HFFc6 (cell line): ENCODE results near the gene NDUFB5. TPM values are rescaled to one million over a fixed set of nuclear protein-coding genes. Genes with fewer than 3 reads are reported as not detected.
A peak's percentile ranks its signal among the peaks of the same experiment; 100 is the strongest.

Experiments used
- DNase-seq: peaks from one replicate; pipeline ENCODE4 v3.0.0-alpha.2; 2018
- H3K27ac Mint-ChIP-seq: 2 replicates; pipeline ENCODE4 v1.8.0; 2020; ENCODE audit warnings: mild to moderate bottlenecking, mixed read lengths
- H3K27me3 Mint-ChIP-seq: 2 replicates; pipeline ENCODE4 v1.8.0; 2021; ENCODE audit warnings: mild to moderate bottlenecking, moderate library complexity, mixed read lengths; ENCODE audit not compliant: insufficient read depth
- H3K36me3 Mint-ChIP-seq: 2 replicates; pipeline ENCODE4 v1.8.0; 2021; ENCODE audit warnings: low read depth, mixed read lengths
- H3K4me1 Mint-ChIP-seq: 2 replicates; pipeline ENCODE4 v1.8.0; 2020; ENCODE audit warnings: low read depth, mixed read lengths
- H3K4me3 Mint-ChIP-seq: 2 replicates; pipeline ENCODE4 v1.8.0; 2020; ENCODE audit warnings: mild to moderate bottlenecking, moderate library complexity, mixed read lengths
- H3K9me3 Mint-ChIP-seq: 2 replicates; pipeline ENCODE4 v1.8.0; 2020; ENCODE audit warnings: mild to moderate bottlenecking, mixed read lengths
- long read RNA-seq: library from polyadenylated mRNA; unstranded; transcript quantifications from one replicate; pipeline ENCODE4 v2.0.0, GENCODE V29; 2019
- total RNA-seq, 6 experiments: library from RNA; stranded (reverse); fragmentation: NEBNext Ultra II Directional; extraction: Animal tissue kit (Norgen Biotek cat#: 25700); gene quantifications; 2 replicates in 1 of 6; 3 replicates in 5 of 6; pipeline ENCODE4 v1.2.3, GENCODE V29; 2021
- TF ChIP-seq, protein P1 (sequence below): fragments of 200-600 bp; sonication (generic); IDR thresholded peaks from 2 replicates; pipeline ENCODE4 v1.5.0; 2021; ENCODE audit warnings: antibody characterized with exemption, mild to moderate bottlenecking

NDUFB5 gene
- total RNA-seq = 100 to 1,000 TPM in 4 of 6 experiments, 10 to 100 TPM in 2; 91.3 to 114 (median 102) TPM
- long read RNA-seq, full-length matches to known transcripts = 86 of 98 reads
- long read RNA-seq, partial matches to known transcripts = 3 of 98 reads
- long read RNA-seq, other reads (novel, unspliced or antisense) = 9 of 98 reads

DNA sequence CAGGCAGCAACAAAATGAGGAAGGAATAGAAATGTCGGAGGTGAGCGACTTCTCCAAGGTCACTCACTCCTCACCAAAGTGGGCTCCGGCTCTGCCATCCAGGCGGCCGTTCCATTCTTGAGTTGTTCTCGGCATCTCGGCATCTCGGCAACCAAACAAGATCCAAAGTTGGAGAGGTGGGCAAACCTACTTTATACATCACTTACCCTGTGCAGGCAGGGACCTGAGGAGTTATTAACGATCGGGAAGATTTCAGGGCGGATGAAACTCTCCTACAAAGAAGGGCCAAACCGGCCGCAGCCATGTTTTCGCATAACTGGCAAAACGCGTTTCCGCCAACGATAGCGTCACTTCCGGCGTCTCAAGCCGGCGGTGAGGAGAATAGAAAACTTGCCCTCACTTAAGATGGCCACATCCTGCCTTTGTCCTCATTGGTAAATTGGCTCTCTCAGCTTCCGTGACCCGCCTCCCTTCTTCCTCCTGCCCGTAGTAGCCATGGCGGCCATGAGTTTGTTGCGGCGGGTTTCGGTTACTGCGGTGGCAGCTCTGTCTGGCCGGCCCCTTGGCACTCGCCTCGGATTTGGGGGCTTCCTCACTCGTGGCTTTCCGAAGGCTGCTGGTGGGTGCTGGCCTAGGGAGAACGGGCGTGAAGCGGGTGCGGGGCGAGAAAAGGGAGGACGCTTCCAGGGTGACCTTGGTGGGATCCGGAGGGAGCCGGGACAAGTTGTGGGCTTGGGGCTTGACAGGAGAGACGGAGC, at the start of gene NDUFB5, which contains the start of gene MRPL47:
Gene NDUFB5 (plus strand): TSS at position 474 of the 758 bp plus-strand sequence. CDS start 22 bp downstream, at position 496.
Gene MRPL47 (minus strand): TSS at position 318 of the 758 bp plus-strand sequence. CDS start 14 bp downstream, at position 304.
- H3K9me3 Mint-ChIP-seq = no peaks in the 10 kb centered on the region
- DNase-seq = peak; percentile 95
- TF ChIP-seq, protein P1, sequence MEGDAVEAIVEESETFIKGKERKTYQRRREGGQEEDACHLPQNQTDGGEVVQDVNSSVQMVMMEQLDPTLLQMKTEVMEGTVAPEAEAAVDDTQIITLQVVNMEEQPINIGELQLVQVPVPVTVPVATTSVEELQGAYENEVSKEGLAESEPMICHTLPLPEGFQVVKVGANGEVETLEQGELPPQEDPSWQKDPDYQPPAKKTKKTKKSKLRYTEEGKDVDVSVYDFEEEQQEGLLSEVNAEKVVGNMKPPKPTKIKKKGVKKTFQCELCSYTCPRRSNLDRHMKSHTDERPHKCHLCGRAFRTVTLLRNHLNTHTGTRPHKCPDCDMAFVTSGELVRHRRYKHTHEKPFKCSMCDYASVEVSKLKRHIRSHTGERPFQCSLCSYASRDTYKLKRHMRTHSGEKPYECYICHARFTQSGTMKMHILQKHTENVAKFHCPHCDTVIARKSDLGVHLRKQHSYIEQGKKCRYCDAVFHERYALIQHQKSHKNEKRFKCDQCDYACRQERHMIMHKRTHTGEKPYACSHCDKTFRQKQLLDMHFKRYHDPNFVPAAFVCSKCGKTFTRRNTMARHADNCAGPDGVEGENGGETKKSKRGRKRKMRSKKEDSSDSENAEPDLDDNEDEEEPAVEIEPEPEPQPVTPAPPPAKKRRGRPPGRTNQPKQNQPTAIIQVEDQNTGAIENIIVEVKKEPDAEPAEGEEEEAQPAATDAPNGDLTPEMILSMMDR = no peak
- peaks cover 29% of the 10 kb centered on the region for H3K36me3 Mint-ChIP-seq
- H3K27ac Mint-ChIP-seq = peak within 1 kb of the TSS; percentile 98
- H3K4me3 Mint-ChIP-seq = peak within 1 kb of the TSS; percentile 98
- peaks cover 6% of the 10 kb centered on the region; the same call in 1 of the 2 replicates for H3K27me3 Mint-ChIP-seq
- H3K4me1 Mint-ChIP-seq = peaks cover 45% of the 10 kb centered on the region

DNA sequence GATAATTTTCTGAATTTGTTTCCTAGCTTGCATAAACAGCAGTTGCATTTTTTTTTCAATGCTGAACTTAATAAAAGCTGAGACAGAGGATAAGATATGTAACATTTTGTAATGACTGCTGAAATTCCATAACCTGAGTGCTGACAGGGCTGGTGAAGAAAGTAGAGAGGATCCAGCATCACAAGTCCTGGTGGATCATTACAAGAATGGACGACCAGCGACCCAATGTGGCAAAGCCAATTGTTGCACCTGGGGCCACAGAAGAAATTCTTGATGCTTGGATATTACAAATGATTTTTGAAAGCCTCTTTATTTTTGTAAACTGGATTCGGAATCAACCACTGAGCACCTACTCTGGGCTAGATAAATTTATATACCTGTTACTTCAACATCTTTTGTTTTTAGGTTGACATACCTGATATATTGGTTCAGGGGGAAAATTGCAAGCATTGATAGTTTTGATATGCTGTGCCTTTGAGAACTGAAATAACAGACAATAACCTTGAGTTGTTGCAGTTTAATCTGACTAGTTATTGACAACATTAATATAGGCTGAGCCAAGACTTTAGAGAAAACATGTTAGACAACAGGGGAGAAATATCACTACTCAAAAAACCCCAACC, 45.7 kb upstream of the NDUFB5 start:
- Mint-ChIP-seq H3K9me3 (no peaks in the 10 kb centered on the region), H3K4me1 (peaks cover 10% of the 10 kb centered on the region; the same call in 1 of the 2 replicates)
- peak; percentile 69 for DNase-seq

DNA sequence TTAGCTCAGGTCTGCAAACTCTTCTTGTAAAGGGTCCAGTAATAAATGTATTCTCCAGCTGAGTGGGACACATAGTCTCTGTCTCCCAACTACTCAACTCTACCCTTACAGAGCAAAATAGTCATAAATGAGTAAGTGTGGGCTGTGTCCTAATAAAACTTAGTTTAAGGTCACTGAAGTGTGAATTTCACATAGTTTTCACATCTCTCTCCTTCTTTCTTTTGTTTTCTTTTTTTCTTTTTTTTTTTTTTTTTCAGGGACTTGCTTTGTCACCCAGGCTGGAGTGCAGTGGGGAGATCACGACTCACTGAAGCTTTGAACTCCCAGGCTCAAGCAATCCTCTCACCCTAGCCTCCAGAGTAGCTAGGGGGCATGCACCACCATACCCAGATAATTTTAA, 43.8 kb upstream of the NDUFB5 start:
- no peak for DNase-seq
- Mint-ChIP-seq H3K9me3 (no peaks in the 10 kb centered on the region), H3K27ac (no peak overlapping the region), H3K36me3 (no peaks in the 10 kb centered on the region), H3K27me3 (no peaks in the 10 kb centered on the region), H3K4me1 (peaks cover 22% of the 10 kb centered on the region), H3K4me3 (no peak overlapping the region)
- TF ChIP-seq, protein P1 = no peak

More for the DNA sequence above, 45.7 kb upstream of the NDUFB5 start:
- H3K27me3 Mint-ChIP-seq = no peaks in the 10 kb centered on the region
- no peak overlapping the region for H3K4me3 Mint-ChIP-seq
- H3K36me3 Mint-ChIP-seq = no peaks in the 10 kb centered on the region
- H3K27ac Mint-ChIP-seq = no peak overlapping the region
- TF ChIP-seq, protein P1 = peak; percentile 86

DNA sequence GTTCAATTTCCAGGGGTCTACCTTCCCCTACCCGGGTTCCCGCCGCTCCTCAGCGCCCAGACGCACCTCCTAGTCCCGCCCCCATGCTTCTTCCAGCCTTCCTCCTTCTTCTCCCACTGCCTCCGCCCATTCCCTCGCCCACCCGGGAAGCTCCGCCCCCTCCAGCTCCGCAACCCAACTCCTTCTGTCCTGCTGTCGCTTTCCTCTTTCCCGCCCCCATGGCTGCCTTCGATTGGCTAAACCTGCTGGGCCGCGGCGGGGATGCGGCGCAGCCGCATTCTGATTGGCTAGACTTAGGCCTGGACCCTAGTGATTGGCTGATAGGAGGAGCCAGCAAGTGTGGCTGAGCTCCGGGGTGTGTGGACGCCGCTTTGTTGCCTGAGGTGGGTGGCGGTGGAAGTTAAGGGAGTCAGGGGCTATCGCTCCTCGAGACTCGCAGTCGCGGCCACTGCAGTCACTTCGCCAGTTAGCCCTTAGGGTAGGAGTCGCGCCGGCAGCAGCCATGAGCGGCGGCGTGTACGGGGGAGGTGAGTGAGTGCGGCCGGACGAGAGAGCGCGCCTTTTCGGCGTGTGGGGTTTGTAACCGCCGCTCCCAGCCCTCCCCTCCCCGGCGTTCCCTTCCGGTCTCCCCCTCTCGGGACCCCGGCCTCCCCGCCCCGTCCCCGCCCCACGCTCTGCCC, 41.9 kb upstream of the NDUFB5 start, which contains the start of gene ACTL6A:
Gene ACTL6A (plus strand): TSS at position 336 of the 680 bp plus-strand sequence. CDS start 167 bp downstream, at position 503.
- Mint-ChIP-seq H3K36me3 (no peaks in the 10 kb centered on the region), H3K4me3 (peak within 1 kb of the TSS; percentile 96), H3K27ac (peak within 1 kb of the TSS; percentile 94), H3K9me3 (no peaks in the 10 kb centered on the region), H3K4me1 (peaks cover 27% of the 10 kb centered on the region), H3K27me3 (no peaks in the 10 kb centered on the region)
- DNase-seq = peak; percentile 100
- TF ChIP-seq, protein P1 = no peak

DNA sequence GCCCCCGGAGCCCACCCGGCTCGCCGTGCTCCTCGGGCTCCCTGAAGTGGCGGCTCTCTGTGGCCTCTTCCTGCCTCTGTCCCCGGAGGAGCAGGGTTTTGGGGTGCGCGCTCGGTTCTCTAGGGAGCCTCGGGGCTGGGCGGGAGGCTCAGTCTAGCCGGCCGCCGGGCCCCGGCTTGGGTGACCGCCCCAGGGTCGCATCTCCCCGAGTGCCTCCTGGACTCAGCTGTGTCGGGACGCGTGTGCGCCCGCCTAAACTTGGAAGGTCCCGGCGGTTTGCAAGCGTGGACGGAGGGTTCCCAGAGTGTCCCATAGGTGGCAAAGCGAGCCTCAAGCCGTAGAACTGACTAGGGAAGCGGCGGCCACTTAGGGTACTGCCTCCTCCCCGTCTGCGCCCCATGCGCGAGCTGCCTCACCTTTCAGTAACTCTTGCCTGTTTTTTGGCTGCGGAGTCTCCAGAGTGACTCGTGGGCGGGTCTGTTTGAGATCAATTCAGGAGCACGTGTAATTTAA, 41.3 kb upstream of the NDUFB5 start:
- TF ChIP-seq, protein P1 = peak; percentile 74
- Mint-ChIP-seq H3K27me3 (no peaks in the 10 kb centered on the region), H3K27ac (peak overlapping the region; percentile 87), H3K4me3 (peak overlapping the region; percentile 96), H3K9me3 (no peaks in the 10 kb centered on the region), H3K36me3 (no peaks in the 10 kb centered on the region), H3K4me1 (peaks cover 27% of the 10 kb centered on the region)
- DNase-seq = peak; percentile 85
